Breast epithelium (tissue), 3 donors: Measurements from ENCODE around the gene OTOG.

ENCODE experiments used
- CTCF ChIP-seq, 3 donors: fragments of 450-650 bp; IDR thresholded peaks; one replicate each; pipeline ENCODE4 v1.5.1; 2016 to 2017; ENCODE audit warnings: antibody characterized with exemption in 3 of 3, mild to moderate bottlenecking in 3 of 3, moderate library complexity in 3 of 3
- POLR2AphosphoS5 ChIP-seq, 3 donors: sonication (generic); formaldehyde crosslinking; IDR thresholded peaks; one replicate each; pipeline ENCODE4 v1.6.1; 2017; ENCODE audit warnings: antibody characterized with exemption in 3 of 3

- TF ChIP-seq CTCF (IDR thresholded peaks at IDR 0.05) (no peak), POLR2AphosphoS5 (IDR thresholded peaks at IDR 0.05) (no peak)
Measured at GRCh38 chr11:17596310-17596669, 49.2 kb downstream of the OTOG start.
